Activated T-cell treated with anti-CD3 and anti-CD28 coated beads, Interleukin-2, amount 50 U/mL, for 48 hours (primary cell): Measurements from ENCODE around the gene CCDC9B.

ENCODE experiments used
- DNase-seq, 2 experiments: peaks; one replicate each; pipeline ENCODE4 v3.0.0-alpha.2; 2020

CCDC9B gene

GRCh38 chr15:40287505-40287904 is 53.2 kb downstream of the CCDC9B start:
- no peak for DNase-seq

- no peak for DNase-seq
Observed at GRCh38 chr15:40286794-40287193, 53.9 kb downstream of the CCDC9B start.

- no peak for DNase-seq
Observed at GRCh38 chr15:40286061-40286532, 54.6 kb downstream of the CCDC9B start.

- no peak for DNase-seq
Observed at GRCh38 chr15:40285554-40286011, 55.2 kb downstream of the CCDC9B start.

GRCh38 chr15:40285151-40285550 is 55.6 kb downstream of the CCDC9B start:
- DNase-seq: no peak

GRCh38 chr15:40283615-40284300 is 57.0 kb downstream of the CCDC9B start:
- no peak for DNase-seq

GRCh38 chr15:40282869-40283614 is 57.7 kb downstream of the CCDC9B start, which contains the start of gene ANKRD63:
Gene ANKRD63 (minus strand): TSS chr15:40283064. CDS start chr15:40282586, 478 bp downstream.
- DNase-seq: no peak

- DNase-seq: peak; percentile 71 to 79
Observed at GRCh38 chr15:40282147-40282868, 58.4 kb downstream of the CCDC9B start.

GRCh38 chr15:40281801-40282146 is 59.0 kb downstream of the CCDC9B start:
- DNase-seq: no peak
